ENCODE results near the gene CLDN1. TPM values are rescaled to one million over a fixed set of nuclear protein-coding genes. Genes with fewer than 3 reads are reported as not detected.

CLDN1 gene
- polyA plus RNA-seq, 1 donor from 2014 or later: 1.3 TPM

GRCh38 chr3:190333961-190334360 lies 11.7 kb upstream of the CLDN1 start:
- H3F3A ChIP-seq (ENCODE audit: insufficient read depth, low read length, poor library complexity, severe bottlenecking): no peaks in the 10 kb centered on the region
- H3K36me3 ChIP-seq (ENCODE audit: insufficient read depth, low read length): no peaks in the 10 kb centered on the region
- H3K79me2 ChIP-seq (replicated peaks; ENCODE audit: insufficient read depth, low read length): no peaks in the 10 kb centered on the region
- H3K9ac ChIP-seq (ENCODE audit: low read length): no peak overlapping the region
- H3K9me3 ChIP-seq (ENCODE audit: low read length): no peaks in the 10 kb centered on the region
- no peak overlapping the region for H3K4me2 ChIP-seq (ENCODE audit: low read length)
- no peaks in the 10 kb centered on the region for H4K20me1 ChIP-seq (ENCODE audit: insufficient read depth)
- no peak overlapping the region for H3K4me3 ChIP-seq (ENCODE audit: low read length)
- no peak overlapping the region for H3K27ac ChIP-seq (ENCODE audit: low read length)
- TF ChIP-seq EP300 (conservative IDR thresholded peaks at IDR 0.05; ENCODE audit: poor library complexity, severe bottlenecking): no peak
- no peak for TF ChIP-seq CTCF (IDR thresholded peaks at IDR 0.05; ENCODE audit: poor library complexity, severe bottlenecking)
- no peak for TF ChIP-seq SMC3 (conservative IDR thresholded peaks at IDR 0.05; ENCODE audit: poor library complexity)
- TF ChIP-seq EZH2 (IDR thresholded peaks at IDR 0.05; ENCODE audit: borderline replicate concordance, insufficient read depth, low read length, poor library complexity, severe bottlenecking): no peak
- no peak for TF ChIP-seq REST (IDR thresholded peaks at IDR 0.05; ENCODE audit: borderline replicate concordance)
- no peak for TF ChIP-seq TAF1 (IDR thresholded peaks at IDR 0.05; ENCODE audit: low read depth)
- no peak for TF ChIP-seq POLR2AphosphoS5 (IDR thresholded peaks at IDR 0.05)
- no peak for TF ChIP-seq RAD21 (conservative IDR thresholded peaks at IDR 0.05)
- TF ChIP-seq MXI1 (conservative IDR thresholded peaks at IDR 0.05; ENCODE audit: poor library complexity, severe bottlenecking): no peak
- H2AFZ ChIP-seq (ENCODE audit: low read depth, low read length): no peak overlapping the region
- H3K9me2 ChIP-seq (ENCODE audit: insufficient read depth, low read length): no peaks in the 10 kb centered on the region
- H3K27me3 ChIP-seq (ENCODE audit: insufficient read depth, low read depth, low read length): no peaks in the 10 kb centered on the region

GRCh38 chr3:190330936-190331734 lies 8.9 kb upstream of the CLDN1 start:
- Histone ChIP-seq H3K4me3 (ENCODE audit: low read length) (no peak overlapping the region), H4K20me1 (ENCODE audit: insufficient read depth) (no peaks in the 10 kb centered on the region), H3K79me2 (replicated peaks; ENCODE audit: insufficient read depth, low read length) (no peaks in the 10 kb centered on the region), H3K36me3 (ENCODE audit: insufficient read depth, low read length) (no peaks in the 10 kb centered on the region), H3K9ac (ENCODE audit: low read length) (no peak overlapping the region), H3K4me2 (ENCODE audit: low read length) (no peak overlapping the region), H2AFZ (ENCODE audit: low read depth, low read length) (no peak overlapping the region), H3K9me2 (ENCODE audit: insufficient read depth, low read length) (no peaks in the 10 kb centered on the region), H3F3A (ENCODE audit: insufficient read depth, low read length, poor library complexity, severe bottlenecking) (no peaks in the 10 kb centered on the region), H3K27ac (ENCODE audit: low read length) (no peak overlapping the region), H3K27me3 (ENCODE audit: insufficient read depth, low read depth, low read length) (no peaks in the 10 kb centered on the region), H3K9me3 (ENCODE audit: low read length) (no peaks in the 10 kb centered on the region)
- TF ChIP-seq TAF1 (IDR thresholded peaks at IDR 0.05; ENCODE audit: low read depth) (no peak), MXI1 (conservative IDR thresholded peaks at IDR 0.05; ENCODE audit: poor library complexity, severe bottlenecking) (no peak), REST (IDR thresholded peaks at IDR 0.05; ENCODE audit: borderline replicate concordance) (no peak)
